Occipital lobe (tissue), 2 donors: ENCODE measurements around the gene USH2A. TPM values are rescaled to one million over a fixed set of nuclear protein-coding genes. Genes with fewer than 3 reads are reported as not detected.

Experiments used
- DNase-seq: peaks from one replicate; lab custom pipeline; 2025; lab: John Stamatoyannopoulos, UW
- total RNA-seq: library from RNA; depleted of rRNA; stranded (reverse); fragments of >200 nt; gene quantifications from one replicate; pipeline ENCODE4 v1.2.3, GENCODE V29; 2014

USH2A gene
- total RNA-seq, 1 donor from 2014 or later, result 1.1 TPM

- DNase-seq, result no peak
Observed at GRCh38 chr1:215963621-215964020, 459.6 kb downstream of the USH2A start.

- no peak for DNase-seq
Observed at GRCh38 chr1:215963040-215963439, 460.2 kb downstream of the USH2A start.

GRCh38 chr1:215958841-215959240 lies 464.4 kb downstream of the USH2A start:
- DNase-seq, result no peak

- no peak for DNase-seq
Observed at GRCh38 chr1:215957663-215958062, 465.6 kb downstream of the USH2A start.

- DNase-seq, result no peak
Observed at GRCh38 chr1:215932558-215932957, 490.7 kb downstream of the USH2A start.

GRCh38 chr1:215926670-215927069 lies 496.6 kb downstream of the USH2A start:
- no peak for DNase-seq

GRCh38 chr1:215923129-215923824 lies 500.0 kb downstream of the USH2A start:
- DNase-seq, result no peak

- no peak for DNase-seq
Observed at GRCh38 chr1:215911406-215911968, 511.8 kb downstream of the USH2A start.

- no peak for DNase-seq
Observed at GRCh38 chr1:215905493-215906115, 517.6 kb downstream of the USH2A start.

- no peak for DNase-seq
Observed at GRCh38 chr1:215900684-215901083, 522.6 kb downstream of the USH2A start.

GRCh38 chr1:215899901-215900300 lies 523.3 kb downstream of the USH2A start:
- DNase-seq, result no peak

GRCh38 chr1:215895893-215896292 lies 527.4 kb downstream of the USH2A start:
- DNase-seq, result no peak

- DNase-seq, result no peak
Observed at GRCh38 chr1:215895276-215895675, 528.0 kb downstream of the USH2A start.

GRCh38 chr1:215894617-215895016 lies 528.6 kb downstream of the USH2A start:
- DNase-seq, result no peak

- no peak for DNase-seq
Observed at GRCh38 chr1:215891266-215892057, 531.8 kb downstream of the USH2A start.

GRCh38 chr1:215890438-215890837 lies 532.8 kb downstream of the USH2A start:
- DNase-seq, result no peak

GRCh38 chr1:215889871-215890270 lies 533.4 kb downstream of the USH2A start:
- DNase-seq, result no peak

- DNase-seq, result no peak
Observed at GRCh38 chr1:215888159-215888558, 535.1 kb downstream of the USH2A start.

GRCh38 chr1:215887627-215888026 lies 535.6 kb downstream of the USH2A start:
- no peak for DNase-seq

- DNase-seq, result no peak
Observed at GRCh38 chr1:215883004-215883403, 540.2 kb downstream of the USH2A start.

- no peak for DNase-seq
Observed at GRCh38 chr1:215878843-215879242, 544.4 kb downstream of the USH2A start.

GRCh38 chr1:215878128-215878527 lies 545.1 kb downstream of the USH2A start:
- no peak for DNase-seq
